HEK293 (cell line): ENCODE results near the gene ACSL5.

Source experiments
- CTCF ChIA-PET: fragments of 350-600 bp; formaldehyde crosslinking; extraction: SDS; loops from one replicate; lab custom pipeline; 2021; ENCODE audit warnings: antibody characterized with exemption; lab: Yijun Ruan, JAX
- POLR2A ChIA-PET: fragments of 300-600 bp; formaldehyde crosslinking; extraction: SDS; loops from one replicate; lab custom pipeline; 2020; ENCODE audit warnings: antibody characterized with exemption, inconsistent platforms; lab: Yijun Ruan, JAX
- H3K27ac ChIP-seq: fragments of 200-500 bp; sonication (Bioruptor generic); 2 replicates; pipeline ENCODE4 v1.5.1; 2014; ENCODE audit warnings: low read depth, low read length, control low read depth, inconsistent platforms; ENCODE audit errors: extremely low read depth
- H3K36me3 ChIP-seq, 2 experiments: fragments of 200-500 bp in 1 of 2; sonication (Bioruptor generic) in 1 of 2; 1 replicate in 1 of 2; 2 replicates in 1 of 2; pipeline ENCODE4 v1.5.1; 2014 to 2017; ENCODE audit warnings: inconsistent platforms in 2 of 2, low read length in 2 of 2; ENCODE audit not compliant: control insufficient read depth in 2 of 2, insufficient read depth in 1 of 2
- H3K4me1 ChIP-seq: fragments of 200-500 bp; sonication (Bioruptor generic); 2 replicates; pipeline ENCODE4 v1.5.1; 2014; ENCODE audit warnings: mild to moderate bottlenecking, low read length, inconsistent platforms; ENCODE audit not compliant: control insufficient read depth, insufficient read depth
- H3K4me3 ChIP-seq: 2 replicates; pipeline ENCODE4 v1.5.1; 2011; ENCODE audit warnings: low read depth, mild to moderate bottlenecking, control low read depth, low read length, moderate library complexity
- H3K9me3 ChIP-seq: fragments of 200-500 bp; sonication (Bioruptor generic); 2 replicates; pipeline ENCODE4 v1.5.1; 2014; ENCODE audit warnings: low read depth, low read length, inconsistent platforms; ENCODE audit not compliant: control insufficient read depth, insufficient read depth
- BCL11A ChIP-seq: fragments of 450-650 bp; formaldehyde crosslinking; IDR thresholded peaks from 2 replicates; pipeline ENCODE4 v1.5.1; 2016; ENCODE audit warnings: low read depth, missing biosample characterization, missing genetic modification characterization
- BCL6B ChIP-seq: fragments of 450-650 bp; formaldehyde crosslinking; IDR thresholded peaks from 2 replicates; pipeline ENCODE4 v1.5.1; 2017; ENCODE audit warnings: missing biosample characterization, missing genetic modification characterization
- EGR2 ChIP-seq: fragments of 450-650 bp; formaldehyde crosslinking; IDR thresholded peaks from 2 replicates; pipeline ENCODE4 v1.5.1; 2016; ENCODE audit warnings: low read depth, missing biosample characterization, missing genetic modification characterization
- GLIS1 ChIP-seq: fragments of 450-650 bp; formaldehyde crosslinking; IDR thresholded peaks from 2 replicates; pipeline ENCODE4 v1.5.1; 2016; ENCODE audit warnings: missing biosample characterization, missing genetic modification characterization
- GLIS2 ChIP-seq: fragments of 450-650 bp; formaldehyde crosslinking; IDR thresholded peaks from 2 replicates; pipeline ENCODE4 v1.5.1; 2016; ENCODE audit warnings: missing biosample characterization, missing genetic modification characterization
- MEIS1 ChIP-seq: sonication (generic); formaldehyde crosslinking; IDR thresholded peaks from 2 replicates; pipeline ENCODE4 v1.8.1; 2022; ENCODE audit warnings: missing genetic modification reagents, mild to moderate bottlenecking, borderline replicate concordance
- SP3 ChIP-seq: fragments of 450-650 bp; formaldehyde crosslinking; IDR thresholded peaks from 2 replicates; pipeline ENCODE4 v1.5.1; 2016; ENCODE audit warnings: missing biosample characterization, missing genetic modification characterization
- YY2 ChIP-seq: fragments of 450-650 bp; formaldehyde crosslinking; IDR thresholded peaks from 2 replicates; pipeline ENCODE4 v1.5.1; 2016; ENCODE audit warnings: missing biosample characterization, missing genetic modification characterization
- ZBTB48 ChIP-seq: fragments of 450-650 bp; formaldehyde crosslinking; IDR thresholded peaks from 2 replicates; pipeline ENCODE4 v1.5.1; 2016; ENCODE audit warnings: missing biosample characterization, missing genetic modification characterization
- ZFP69B ChIP-seq: fragments of 450-650 bp; formaldehyde crosslinking; IDR thresholded peaks from 2 replicates; pipeline ENCODE4 v1.5.1; 2016; ENCODE audit warnings: missing biosample characterization, missing genetic modification characterization
- ZNF157 ChIP-seq: fragments of 450-650 bp; formaldehyde crosslinking; IDR thresholded peaks from 2 replicates; pipeline ENCODE4 v1.5.1; 2016; ENCODE audit warnings: missing biosample characterization, missing genetic modification characterization
- ZNF169 ChIP-seq: fragments of 450-650 bp; formaldehyde crosslinking; IDR thresholded peaks from 2 replicates; pipeline ENCODE4 v1.5.1; 2016; ENCODE audit warnings: missing biosample characterization, missing genetic modification characterization
- ZNF184 ChIP-seq: fragments of 450-650 bp; IDR thresholded peaks from 2 replicates; pipeline ENCODE4 v1.5.1; 2018; ENCODE audit warnings: missing biosample characterization, mild to moderate bottlenecking, missing genetic modification characterization
- ZNF202 ChIP-seq: fragments of 450-650 bp; formaldehyde crosslinking; IDR thresholded peaks from 2 replicates; pipeline ENCODE4 v1.5.1; 2016; ENCODE audit warnings: missing biosample characterization, missing genetic modification characterization, borderline replicate concordance
- ZNF214 ChIP-seq: fragments of 450-650 bp; formaldehyde crosslinking; IDR thresholded peaks from 2 replicates; pipeline ENCODE4 v1.5.1; 2017; ENCODE audit warnings: missing biosample characterization, mild to moderate bottlenecking, missing genetic modification characterization, borderline replicate concordance
- ZNF26 ChIP-seq: fragments of 450-650 bp; formaldehyde crosslinking; IDR thresholded peaks from 2 replicates; pipeline ENCODE4 v1.5.1; 2016; ENCODE audit warnings: missing biosample characterization, missing genetic modification characterization
- ZNF350 ChIP-seq: fragments of 450-650 bp; formaldehyde crosslinking; IDR thresholded peaks from 2 replicates; pipeline ENCODE4 v1.5.0; 2017; ENCODE audit warnings: missing biosample characterization, mild to moderate bottlenecking, missing genetic modification characterization
- ZNF37A ChIP-seq: fragments of 450-650 bp; IDR thresholded peaks from 2 replicates; pipeline ENCODE4 v1.5.1; 2018; ENCODE audit warnings: missing biosample characterization, missing genetic modification characterization
- ZNF391 ChIP-seq: fragments of 450-650 bp; formaldehyde crosslinking; IDR thresholded peaks from 2 replicates; pipeline ENCODE4 v1.5.1; 2016; ENCODE audit warnings: low read depth, missing biosample characterization, missing genetic modification characterization, borderline replicate concordance
- ZNF404 ChIP-seq: fragments of 450-650 bp; formaldehyde crosslinking; IDR thresholded peaks from 2 replicates; pipeline ENCODE4 v1.5.1; 2017; ENCODE audit warnings: missing biosample characterization, missing genetic modification characterization
- ZNF433 ChIP-seq: fragments of 450-650 bp; formaldehyde crosslinking; IDR thresholded peaks from 2 replicates; pipeline ENCODE4 v1.5.1; 2016; ENCODE audit warnings: missing biosample characterization, missing genetic modification characterization, low read depth
- ZNF596 ChIP-seq: fragments of 450-650 bp; IDR thresholded peaks from 2 replicates; pipeline ENCODE4 v1.5.0; 2018; ENCODE audit warnings: missing biosample characterization, mild to moderate bottlenecking, missing genetic modification characterization, moderate library complexity
- ZNF626 ChIP-seq: fragments of 450-650 bp; sonication (Bioruptor Pico); formaldehyde crosslinking; IDR thresholded peaks from 2 replicates; pipeline ENCODE4 v1.5.1; 2018; ENCODE audit warnings: missing biosample characterization, missing genetic modification characterization, inconsistent platforms
- ZNF677 ChIP-seq: fragments of 450-650 bp; IDR thresholded peaks from 2 replicates; pipeline ENCODE4 v1.5.0; 2018; ENCODE audit warnings: missing biosample characterization, mild to moderate bottlenecking, missing genetic modification characterization, moderate library complexity
- ZNF791 ChIP-seq: fragments of 450-650 bp; formaldehyde crosslinking; IDR thresholded peaks from 2 replicates; pipeline ENCODE4 v1.5.1; 2016; ENCODE audit warnings: missing biosample characterization, missing genetic modification characterization
- ZSCAN16 ChIP-seq: fragments of 450-650 bp; formaldehyde crosslinking; IDR thresholded peaks from 2 replicates; pipeline ENCODE4 v1.5.1; 2016; ENCODE audit warnings: missing biosample characterization, missing genetic modification characterization
- TF ChIP-seq, protein P1 (sequence below): fragments of 450-650 bp; formaldehyde crosslinking; IDR thresholded peaks from 2 replicates; pipeline ENCODE4 v1.5.1; 2016; ENCODE audit warnings: missing biosample characterization, missing genetic modification characterization
- TF ChIP-seq, protein P2 (sequence below): fragments of 450-650 bp; formaldehyde crosslinking; IDR thresholded peaks from 2 replicates; pipeline ENCODE4 v1.5.1; 2016; ENCODE audit warnings: missing biosample characterization, missing genetic modification characterization
- TF ChIP-seq, protein P3 (sequence below): fragments of 450-650 bp; formaldehyde crosslinking; IDR thresholded peaks from 2 replicates; pipeline ENCODE4 v1.5.1; 2017; ENCODE audit warnings: missing biosample characterization, mild to moderate bottlenecking, missing genetic modification characterization, moderate library complexity

ACSL5 gene

DNA sequence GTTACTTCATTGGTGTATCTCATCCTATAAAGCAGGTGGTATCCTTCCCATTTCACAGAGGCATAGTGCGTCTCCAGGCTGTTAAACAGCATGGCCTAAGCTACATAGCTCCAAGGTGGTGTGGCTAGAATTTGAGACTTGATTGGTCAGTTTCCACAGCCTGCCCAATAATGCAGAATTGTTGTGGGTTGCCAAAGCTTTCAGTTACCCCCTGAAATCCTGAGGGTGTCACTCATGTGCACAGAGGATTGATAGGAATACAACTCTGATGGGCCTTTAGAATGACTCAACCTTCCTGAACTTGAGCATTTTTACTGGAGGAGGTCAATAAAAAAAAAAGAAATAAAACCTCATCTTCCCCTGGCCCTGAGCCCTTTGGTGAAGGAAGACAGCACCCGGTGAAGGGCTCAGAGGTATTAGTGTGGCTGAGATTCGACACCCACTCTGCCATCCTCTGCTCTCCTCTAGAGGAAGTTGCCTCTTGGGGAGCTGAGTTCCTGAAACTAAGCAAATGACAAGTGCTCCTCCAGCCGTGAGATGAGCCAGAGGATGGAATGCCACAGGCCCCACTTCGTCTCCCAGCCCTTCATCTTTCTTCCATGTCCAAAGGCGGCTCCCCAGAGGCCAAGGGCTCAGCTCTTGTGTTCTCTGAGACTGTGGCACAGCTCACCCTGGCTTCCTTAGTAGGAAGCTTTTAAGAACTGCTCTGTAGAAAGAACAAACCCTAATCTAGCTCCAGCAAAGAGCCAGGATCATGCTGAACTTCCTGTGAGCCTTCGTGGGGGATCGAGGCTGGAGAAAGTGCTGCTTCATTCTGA, 1.0 kb downstream of the ACSL5 start:
- ChIA-PET CTCF (interaction anchor here (0.6 to 1.1 kb wide), 4 partner anchors 48 to 62 kb away, joined by 3 to 4 read pairs (median 4); no protein-coding TSS in a partner anchor), POLR2A (no interaction called here)
- Histone ChIP-seq H3K27ac (no peak overlapping the region), H3K36me3 (no peaks in the 10 kb centered on the region), H3K9me3 (no peaks in the 10 kb centered on the region), H3K4me3 (no peak overlapping the region), H3K4me1 (no peaks in the 10 kb centered on the region)
- TF ChIP-seq ZSCAN16 (tag by site-specific recombination) (no peak), ZBTB48 (no peak), GLIS2 (tag by site-specific recombination) (no peak), ZNF214 (no peak), GLIS1 (tag by site-specific recombination) (no peak), YY2 (tag by site-specific recombination) (no peak), BCL11A (no peak), ZNF184 (tag by site-specific recombination) (no peak), ZNF157 (tag by site-specific recombination) (no peak), ZNF169 (tag by site-specific recombination) (no peak), ZNF626 (tag by site-specific recombination) (no peak), ZNF202 (tag by site-specific recombination) (no peak), BCL6B (tag by site-specific recombination) (no peak), ZNF596 (tag by site-specific recombination) (no peak)
- TF ChIP-seq, protein P1, sequence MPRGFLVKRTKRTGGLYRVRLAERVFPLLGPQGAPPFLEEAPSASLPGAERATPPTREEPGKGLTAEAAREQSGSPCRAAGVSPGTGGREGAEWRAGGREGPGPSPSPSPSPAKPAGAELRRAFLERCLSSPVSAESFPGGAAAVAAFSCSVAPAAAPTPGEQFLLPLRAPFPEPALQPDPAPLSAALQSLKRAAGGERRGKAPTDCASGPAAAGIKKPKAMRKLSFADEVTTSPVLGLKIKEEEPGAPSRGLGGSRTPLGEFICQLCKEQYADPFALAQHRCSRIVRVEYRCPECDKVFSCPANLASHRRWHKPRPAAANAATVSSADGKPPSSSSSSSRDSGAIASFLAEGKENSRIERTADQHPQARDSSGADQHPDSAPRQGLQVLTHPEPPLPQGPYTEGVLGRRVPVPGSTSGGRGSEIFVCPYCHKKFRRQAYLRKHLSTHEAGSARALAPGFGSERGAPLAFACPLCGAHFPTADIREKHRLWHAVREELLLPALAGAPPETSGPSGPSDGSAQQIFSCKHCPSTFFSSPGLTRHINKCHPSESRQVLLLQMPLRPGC (tag by site-specific recombination) = no peak

- Histone ChIP-seq H3K9me3 (no peaks in the 10 kb centered on the region), H3K4me3 (no peak overlapping the region), H3K4me1 (no peaks in the 10 kb centered on the region), H3K27ac (no peak overlapping the region), H3K36me3 (no peaks in the 10 kb centered on the region)
- ChIA-PET CTCF (interaction anchor here (0.6 to 0.8 kb wide), 3 partner anchors 238 to 697 kb away, joined by 3 read pairs; no protein-coding TSS in a partner anchor), POLR2A (no interaction called here)
- TF ChIP-seq ZNF433 (tag by site-specific recombination) (no peak), ZNF404 (tag by site-specific recombination) (no peak), ZNF791 (tag by site-specific recombination) (no peak), ZNF350 (no peak), ZNF26 (tag by site-specific recombination) (no peak), EGR2 (tag by site-specific recombination) (no peak), ZFP69B (tag by site-specific recombination) (no peak), ZNF677 (tag by site-specific recombination) (no peak), ZNF37A (tag by site-specific recombination) (no peak), ZNF391 (tag by site-specific recombination) (no peak), MEIS1 (no peak), SP3 (tag by site-specific recombination) (no peak)
- TF ChIP-seq, protein P2, sequence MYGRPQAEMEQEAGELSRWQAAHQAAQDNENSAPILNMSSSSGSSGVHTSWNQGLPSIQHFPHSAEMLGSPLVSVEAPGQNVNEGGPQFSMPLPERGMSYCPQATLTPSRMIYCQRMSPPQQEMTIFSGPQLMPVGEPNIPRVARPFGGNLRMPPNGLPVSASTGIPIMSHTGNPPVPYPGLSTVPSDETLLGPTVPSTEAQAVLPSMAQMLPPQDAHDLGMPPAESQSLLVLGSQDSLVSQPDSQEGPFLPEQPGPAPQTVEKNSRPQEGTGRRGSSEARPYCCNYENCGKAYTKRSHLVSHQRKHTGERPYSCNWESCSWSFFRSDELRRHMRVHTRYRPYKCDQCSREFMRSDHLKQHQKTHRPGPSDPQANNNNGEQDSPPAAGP (tag by site-specific recombination) = no peak
- TF ChIP-seq, protein P3, sequence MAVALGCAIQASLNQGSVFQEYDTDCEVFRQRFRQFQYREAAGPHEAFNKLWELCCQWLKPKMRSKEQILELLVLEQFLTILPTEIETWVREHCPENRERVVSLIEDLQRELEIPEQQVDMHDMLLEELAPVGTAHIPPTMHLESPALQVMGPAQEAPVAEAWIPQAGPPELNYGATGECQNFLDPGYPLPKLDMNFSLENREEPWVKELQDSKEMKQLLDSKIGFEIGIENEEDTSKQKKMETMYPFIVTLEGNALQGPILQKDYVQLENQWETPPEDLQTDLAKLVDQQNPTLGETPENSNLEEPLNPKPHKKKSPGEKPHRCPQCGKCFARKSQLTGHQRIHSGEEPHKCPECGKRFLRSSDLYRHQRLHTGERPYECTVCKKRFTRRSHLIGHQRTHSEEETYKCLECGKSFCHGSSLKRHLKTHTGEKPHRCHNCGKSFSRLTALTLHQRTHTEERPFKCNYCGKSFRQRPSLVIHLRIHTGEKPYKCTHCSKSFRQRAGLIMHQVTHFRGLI (tag by site-specific recombination) = no peak
These were observed 1.9 kb downstream of the ACSL5 start for GRCh38 chr10:112375721-112376395.
